Measurements from ENCODE around the gene LSMEM2. TPM values are rescaled to one million over a fixed set of nuclear protein-coding genes. Genes with fewer than 3 reads are reported as not detected.

The LSMEM2 gene
- total and polyA plus RNA-seq, 9 of the 15 experiments (the other 6 are each of a cell fraction or from before 2014, with no cell fraction given): not detected

- ATAC-seq: no peak
- WGBS (ENCODE audit: insufficient coverage, low coverage, missing lambda C conversion rate): 77% methylated on average over 4 of the region's 16 CpGs
- peaks cover 3 to 28% of the 10 kb centered on the region in 2 experiments; a peak in 4 of 5 replicates for H3K4me1 ChIP-seq (replicated peaks in 1 of 2; ENCODE audit: control insufficient read depth in 2 of 2, insufficient read depth in 2 of 2, low read length in 2 of 2)
These were observed 19.9 kb upstream of the LSMEM2 start for GRCh38 chr3:50258979-50259378.

More at GRCh38 chr3:50258979-50259378, 19.9 kb upstream of the LSMEM2 start:
- H3K4me3 ChIP-seq: no peak overlapping the region
- H3K27ac ChIP-seq (ENCODE audit: extremely low read depth, low read depth, low read length): no peak overlapping the region
- peaks cover 26% of the 10 kb centered on the region; the same call in 2 of the 3 replicates for H3K36me3 ChIP-seq (ENCODE audit: control insufficient read depth, insufficient read depth, low read length)
- peaks cover 3% of the 10 kb centered on the region; the same call in 1 of the 3 replicates for H3K79me2 ChIP-seq (ENCODE audit: control insufficient read depth, insufficient read depth, low read length)
- in situ Hi-C loops (cut with MboI): no loop called here
- POLR2A ChIA-PET: interaction anchor here (0.9 to 1.7 kb wide), 2 partner anchors 9 to 13 kb away, joined by 4 to 8 read pairs; no protein-coding TSS in a partner anchor
- no TSS peak for BruUV-seq (replicated peaks)
- no peak overlapping the region for H2AFZ ChIP-seq (ENCODE audit: low read depth, low read length)
- peak; percentile 24; the same call in 1 of the 2 replicates for TF ChIP-seq POLR2G (IDR thresholded peaks at IDR 0.05; ENCODE audit: low read depth, low read length)
- TF ChIP-seq, protein P1, sequence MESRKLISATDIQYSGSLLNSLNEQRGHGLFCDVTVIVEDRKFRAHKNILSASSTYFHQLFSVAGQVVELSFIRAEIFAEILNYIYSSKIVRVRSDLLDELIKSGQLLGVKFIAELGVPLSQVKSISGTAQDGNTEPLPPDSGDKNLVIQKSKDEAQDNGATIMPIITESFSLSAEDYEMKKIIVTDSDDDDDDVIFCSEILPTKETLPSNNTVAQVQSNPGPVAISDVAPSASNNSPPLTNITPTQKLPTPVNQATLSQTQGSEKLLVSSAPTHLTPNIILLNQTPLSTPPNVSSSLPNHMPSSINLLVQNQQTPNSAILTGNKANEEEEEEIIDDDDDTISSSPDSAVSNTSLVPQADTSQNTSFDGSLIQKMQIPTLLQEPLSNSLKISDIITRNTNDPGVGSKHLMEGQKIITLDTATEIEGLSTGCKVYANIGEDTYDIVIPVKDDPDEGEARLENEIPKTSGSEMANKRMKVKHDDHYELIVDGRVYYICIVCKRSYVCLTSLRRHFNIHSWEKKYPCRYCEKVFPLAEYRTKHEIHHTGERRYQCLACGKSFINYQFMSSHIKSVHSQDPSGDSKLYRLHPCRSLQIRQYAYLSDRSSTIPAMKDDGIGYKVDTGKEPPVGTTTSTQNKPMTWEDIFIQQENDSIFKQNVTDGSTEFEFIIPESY (CRISPR knock-in tag; IDR thresholded peaks at IDR 0.05): 0 out of 2 replicates have a peak, but pooled peaks have one; percentile 51
- TF ChIP-seq POLR3A (IDR thresholded peaks at IDR 0.05; ENCODE audit: borderline replicate concordance, extremely low read depth, insufficient read depth, insufficient read length): no peak
- H3K9ac ChIP-seq (ENCODE audit: insufficient read depth in 1 of 2, low read depth in 2 of 2, low read length in 2 of 2): no peak overlapping the region
- H3K4me2 ChIP-seq (ENCODE audit: insufficient read depth, low read length): no peak overlapping the region
- no peaks in the 10 kb centered on the region for H3K9me1 ChIP-seq (ENCODE audit: control insufficient read depth, insufficient read depth, low read length)
- no peaks in the 10 kb centered on the region for H4K20me1 ChIP-seq (replicated peaks; ENCODE audit: control insufficient read depth, insufficient read depth, low read length)
- FAIRE-seq: no peak
- CTCF ChIA-PET (ENCODE audit: low intra/inter-chr PET ratio): interaction anchor here (1.0 to 1.7 kb wide), 2 partner anchors 15 to 283 kb away, joined by 5 read pairs; no protein-coding TSS in a partner anchor
- no peaks in the 10 kb centered on the region for H3K27me3 ChIP-seq (ENCODE audit: control insufficient read depth in 2 of 2, insufficient read depth in 2 of 2, low read length in 2 of 2)
- DNase-seq (ENCODE audit: extremely low read depth in 1 of 4, low spot score in 3 of 4): no peak
- H3K9me3 ChIP-seq (replicated peaks; ENCODE audit: control insufficient read depth, insufficient read depth, low read depth, low read length): peaks cover 4% of the 10 kb centered on the region; the same call in 1 of the 2 replicates
- intact Hi-C loops (cut with micrococcal nuclease): no loop called here
